COLO829 (cell line): ENCODE data around the gene NUP205.
A peak's percentile ranks its signal among the peaks of the same experiment; 100 is the strongest.
"Not testable (repeated sequence)": the region's sequence is repeated elsewhere in the genome, so short reads cannot be mapped to it uniquely, and the experiment has no call there.

Source experiments
- DNase-seq: peaks from one replicate; pipeline ENCODE4 v3.0.0; 2012; ENCODE audit warnings: low spot score

Gene NUP205

DNA sequence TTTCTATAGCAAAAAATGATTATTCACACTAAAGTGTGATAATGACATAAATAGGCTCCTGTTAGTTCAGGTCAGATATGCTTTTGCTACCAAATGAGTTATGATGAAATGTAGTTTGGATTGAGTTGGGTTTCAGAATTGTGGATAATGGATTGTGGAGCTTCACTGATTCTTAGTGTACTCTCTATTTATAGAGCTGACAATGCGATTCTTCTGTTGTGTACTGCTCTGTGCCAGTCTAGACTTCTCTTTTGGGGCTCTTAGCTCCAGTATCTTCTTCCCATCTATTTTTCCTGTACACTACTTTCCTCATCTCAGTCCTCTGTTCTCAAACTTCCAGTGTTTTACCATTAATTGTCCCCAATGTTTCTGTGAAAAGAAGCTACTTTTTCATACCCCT lies 112.1 kb downstream of the NUP205 start:
- DNase-seq = no peak

GRCh38 chr7:135670179-135670578 lies 112.5 kb downstream of the NUP205 start:
- DNase-seq = peak; percentile 28

GRCh38 chr7:135672560-135673359 lies 115.0 kb downstream of the NUP205 start:
- peak; percentile 96 for DNase-seq

DNA sequence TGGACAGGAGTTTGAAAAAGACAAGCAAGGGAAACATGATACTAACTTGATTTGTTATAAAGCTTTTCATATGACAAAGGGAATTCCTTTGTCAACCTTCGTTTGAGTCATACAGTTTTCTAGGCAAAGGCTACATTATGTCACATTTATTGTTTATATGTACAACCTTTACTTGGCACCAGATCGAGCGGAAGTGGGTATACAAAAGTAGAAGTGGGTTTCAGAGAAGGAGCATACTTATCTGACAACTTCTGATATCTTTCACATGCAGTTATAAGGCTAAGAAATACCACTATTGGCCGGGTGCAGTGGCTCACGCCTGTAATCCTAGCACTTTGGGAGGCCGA lies 115.6 kb downstream of the NUP205 start:
- peak; percentile 39 for DNase-seq

DNA sequence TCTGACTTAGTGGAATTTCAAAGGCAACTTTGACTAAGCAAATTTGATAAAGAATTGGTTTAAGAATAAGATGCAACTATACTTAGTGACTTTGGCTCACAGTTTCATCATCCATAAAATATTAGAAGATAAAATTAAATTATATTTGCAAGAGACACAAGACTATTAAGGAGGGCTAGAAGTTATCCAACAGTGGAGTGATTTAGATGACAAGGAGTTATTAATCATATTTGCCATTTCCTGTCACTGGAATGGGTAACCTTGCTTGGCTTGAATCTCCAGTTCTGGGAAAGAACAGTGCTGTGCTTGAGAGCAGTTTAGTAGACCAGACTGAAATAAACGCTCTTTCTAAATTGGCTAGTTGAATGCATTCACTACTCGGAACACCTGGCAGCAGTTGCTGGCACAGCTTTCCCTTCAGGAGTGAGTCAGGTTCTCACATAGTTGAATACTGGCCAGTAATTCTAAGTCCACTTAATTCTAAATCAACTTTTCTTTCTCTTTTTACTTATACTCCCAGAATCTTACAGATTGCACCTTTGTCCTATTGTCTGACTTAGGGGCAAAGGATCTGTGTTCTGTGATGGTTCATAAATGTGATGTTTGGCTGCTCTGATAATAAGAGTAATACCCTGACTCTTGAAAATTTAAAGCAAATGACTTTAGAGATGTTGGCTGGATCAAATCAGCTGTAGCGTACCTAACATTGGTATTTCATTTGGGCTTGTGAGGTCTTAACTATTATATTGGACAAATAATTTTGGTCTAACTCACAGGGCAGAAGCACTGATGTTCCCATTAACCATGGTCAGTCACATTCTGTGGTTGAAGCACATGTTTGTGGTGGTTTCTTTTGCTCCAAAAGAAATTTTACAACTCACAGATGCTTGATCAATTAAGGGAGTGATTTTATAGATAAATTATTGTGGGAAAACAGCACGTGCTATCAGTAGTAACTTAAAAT lies 121.2 kb downstream of the NUP205 start:
- DNase-seq = no peak

GRCh38 chr7:135681762-135682161 lies 124.0 kb downstream of the NUP205 start:
- DNase-seq = no peak

GRCh38 chr7:135682191-135682590 lies 124.5 kb downstream of the NUP205 start:
- no peak for DNase-seq

DNA sequence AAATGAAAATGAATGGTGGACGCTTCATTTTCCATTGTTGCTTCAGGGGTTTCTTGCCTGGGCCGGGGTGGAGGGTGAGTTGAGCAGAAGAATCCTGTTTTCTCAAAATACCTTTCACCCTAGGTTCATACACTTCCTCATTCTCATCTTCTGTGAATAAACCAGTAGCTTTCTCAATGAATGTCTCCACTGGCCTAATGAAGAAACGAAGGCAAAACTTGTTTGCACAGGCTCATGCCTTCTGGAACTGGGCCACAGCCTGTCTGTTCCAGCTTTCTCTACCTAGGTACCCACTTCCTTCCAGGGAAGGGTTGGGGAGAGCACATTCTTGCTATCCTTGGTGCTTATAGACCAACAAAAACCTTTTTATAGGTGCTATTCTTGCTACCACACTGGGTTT lies 125.9 kb downstream of the NUP205 start:
- DNase-seq = no peak

- peak; percentile 57 for DNase-seq
Observed at GRCh38 chr7:135684136-135684535, 126.4 kb downstream of the NUP205 start.

- no peak for DNase-seq
Observed at GRCh38 chr7:135684699-135685098, 127.0 kb downstream of the NUP205 start.

- no peak for DNase-seq
Observed at GRCh38 chr7:135685306-135686084, 127.8 kb downstream of the NUP205 start.

DNA sequence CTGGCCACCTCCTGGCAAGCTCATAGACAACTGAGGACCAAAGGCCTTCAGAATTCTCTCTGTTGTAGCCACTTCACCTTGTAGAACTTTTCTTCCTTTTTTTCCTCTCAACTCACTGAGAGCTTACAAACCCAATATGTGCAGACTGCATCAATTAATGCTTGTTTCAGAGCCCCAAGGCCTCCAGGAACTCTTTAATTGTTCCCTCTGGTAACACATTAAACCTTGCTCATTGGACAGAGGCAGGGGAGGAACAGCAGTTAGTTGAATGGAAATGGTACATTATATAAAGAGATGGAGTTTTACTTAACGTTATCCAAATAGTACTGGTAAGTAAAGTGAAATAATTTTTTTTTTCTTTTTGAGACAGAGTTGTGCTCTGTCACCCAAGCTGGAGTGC lies 129.7 kb downstream of the NUP205 start:
- DNase-seq = no peak

- DNase-seq = no peak
Observed at GRCh38 chr7:135690566-135690965, 132.8 kb downstream of the NUP205 start.

GRCh38 chr7:135692055-135692454 lies 134.3 kb downstream of the NUP205 start:
- no peak for DNase-seq

- DNase-seq = not testable (repeated sequence)
Observed at GRCh38 chr7:135692606-135693005, 134.9 kb downstream of the NUP205 start.

- no peak for DNase-seq
Observed at GRCh38 chr7:135693558-135693957, 135.8 kb downstream of the NUP205 start.

DNA sequence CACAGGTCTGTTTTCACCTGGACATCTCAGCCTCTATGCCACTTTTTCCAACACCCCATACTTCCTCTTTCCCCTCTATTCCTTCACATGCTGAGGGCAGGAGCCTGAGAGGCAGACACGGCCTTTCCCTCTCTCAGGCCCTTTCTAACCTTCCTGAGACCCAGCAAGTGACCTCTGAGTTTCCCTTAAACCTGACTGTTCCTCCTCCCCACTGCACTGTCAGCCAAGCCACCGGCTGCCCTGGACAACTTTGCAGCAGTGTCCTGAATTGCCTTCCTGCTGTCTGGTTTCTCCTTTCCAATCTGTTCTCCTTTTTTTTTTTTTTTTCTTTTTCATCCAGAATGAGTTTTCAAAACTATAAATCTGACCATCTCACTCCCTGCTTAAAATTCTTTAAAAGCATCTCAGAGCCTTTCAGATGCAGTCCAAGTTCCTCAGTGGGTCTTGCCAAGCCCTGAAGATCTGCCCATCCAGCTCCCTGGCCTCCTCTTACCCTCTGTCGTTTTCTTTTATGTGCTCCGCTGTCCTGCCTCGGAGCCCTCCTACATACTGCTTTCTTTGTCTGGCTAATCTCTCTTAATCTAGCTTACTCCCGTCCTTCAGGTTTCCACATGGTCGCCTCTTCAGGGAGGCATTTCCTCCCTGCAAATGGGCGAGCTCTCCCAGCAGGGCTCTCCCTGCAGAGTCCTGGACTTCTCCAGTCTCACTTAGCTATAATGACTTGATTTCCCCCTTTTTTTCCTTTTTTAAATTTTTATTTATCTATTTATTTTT lies 139.7 kb downstream of the NUP205 start:
- DNase-seq = peak; percentile 88
